ENCODE measurements around the gene PTMS.

The PTMS gene

GRCh38 chr12:6787309-6787708 lies 21.1 kb downstream of the PTMS start (continued):
- no peak for TF ChIP-seq ZNF292 (tag by site-specific recombination; IDR thresholded peaks at IDR 0.05; ENCODE audit: borderline replicate concordance, low read depth)
- TF ChIP-seq ZNF776 (tag by site-specific recombination; IDR thresholded peaks at IDR 0.05; ENCODE audit: borderline replicate concordance): no peak
- TF ChIP-seq ZNF248 (tag by site-specific recombination; IDR thresholded peaks at IDR 0.05): no peak
- TF ChIP-seq INSM2 (tag by site-specific recombination; IDR thresholded peaks at IDR 0.05): no peak
- no peak for TF ChIP-seq GLI4 (tag by site-specific recombination; IDR thresholded peaks at IDR 0.05)
- TF ChIP-seq ELK4 (IDR thresholded peaks at IDR 0.05; ENCODE audit: borderline replicate concordance, low read depth, low read length): no peak
- no peak for TF ChIP-seq AEBP2 (tag by site-specific recombination; IDR thresholded peaks at IDR 0.05; ENCODE audit: borderline replicate concordance)
- TF ChIP-seq ZNF19 (tag by site-specific recombination; IDR thresholded peaks at IDR 0.05; ENCODE audit: low read depth): no peak

GRCh38 chr12:6788972-6789924 lies 23.1 kb downstream of the PTMS start, which contains the start of gene CD4:
TSS of gene CD4 (plus strand) at chr12:6789528. CDS start at chr12:6800139, 10,611 bp downstream.
- CTCF ChIA-PET: interaction anchor here (0.6 to 1.6 kb wide), 6 partner anchors 9 to 319 kb away, joined by 3 to 4 read pairs (median 3); no protein-coding TSS in a partner anchor
- POLR2A ChIA-PET: interaction anchor here (1.0 kb wide), 1 partner anchor 36 kb away, joined by 4 read pairs; the partner anchor contains the start of gene MLF2
- Histone ChIP-seq H3K36me3 (ENCODE audit: control insufficient read depth in 2 of 2, insufficient read depth in 1 of 2, low read length in 2 of 2) (no peaks in the 10 kb centered on the region), H3K9me3 (ENCODE audit: control insufficient read depth, insufficient read depth, low read depth, low read length) (no peaks in the 10 kb centered on the region), H3K27ac (ENCODE audit: extremely low read depth, low read depth, low read length) (no peak within 1 kb of the TSS), H3K4me3 (ENCODE audit: low read depth, low read length) (no peak within 1 kb of the TSS), H3K4me1 (ENCODE audit: control insufficient read depth, insufficient read depth, low read length) (no peaks in the 10 kb centered on the region)
- TF ChIP-seq ZNF112 (tag by site-specific recombination; IDR thresholded peaks at IDR 0.05) (no peak), ZNF626 (tag by site-specific recombination; IDR thresholded peaks at IDR 0.05) (no peak)

GRCh38 chr12:6790496-6791150 lies 24.5 kb downstream of the PTMS start:
- ChIA-PET CTCF (interaction anchor here (1.0 to 1.3 kb wide), 3 partner anchors 12 to 39 kb away, joined by 3 to 4 read pairs (median 3); no protein-coding TSS in a partner anchor), POLR2A (no interaction called here)
- Histone ChIP-seq H3K36me3 (ENCODE audit: control insufficient read depth in 2 of 2, insufficient read depth in 1 of 2, low read length in 2 of 2) (no peaks in the 10 kb centered on the region), H3K9me3 (ENCODE audit: control insufficient read depth, insufficient read depth, low read depth, low read length) (no peaks in the 10 kb centered on the region), H3K4me1 (ENCODE audit: control insufficient read depth, insufficient read depth, low read length) (no peaks in the 10 kb centered on the region), H3K27ac (ENCODE audit: extremely low read depth, low read depth, low read length) (no peak overlapping the region), H3K4me3 (ENCODE audit: low read depth, low read length) (no peak overlapping the region)
- no peak for TF ChIP-seq ZNF701 (tag by site-specific recombination; IDR thresholded peaks at IDR 0.05)
- no peak for TF ChIP-seq HOXA7 (CRISPR knock-in tag; IDR thresholded peaks at IDR 0.05; ENCODE audit: borderline replicate concordance)
- TF ChIP-seq ZNF549 (tag by site-specific recombination; IDR thresholded peaks at IDR 0.05): no peak
- TF ChIP-seq ZBTB11 (tag by site-specific recombination; conservative IDR thresholded peaks at IDR 0.05; ENCODE audit: low read depth): no peak
- TF ChIP-seq ZNF302 (tag by site-specific recombination; IDR thresholded peaks at IDR 0.05; ENCODE audit: low read depth): no peak
- no peak for TF ChIP-seq ZNF639 (tag by site-specific recombination; IDR thresholded peaks at IDR 0.05)
- no peak for TF ChIP-seq ZNF48 (tag by site-specific recombination; IDR thresholded peaks at IDR 0.05)
- no peak for TF ChIP-seq AEBP2 (tag by site-specific recombination; IDR thresholded peaks at IDR 0.05; ENCODE audit: borderline replicate concordance)
- no peak for TF ChIP-seq KLF1 (tag by site-specific recombination; IDR thresholded peaks at IDR 0.05)
- no peak for TF ChIP-seq SCRT1 (tag by site-specific recombination; IDR thresholded peaks at IDR 0.05; ENCODE audit: borderline replicate concordance)
